ENCODE results near the gene KAT6B.
"Not testable (repeated sequence)": the region's sequence is repeated elsewhere in the genome, so short reads cannot be mapped to it uniquely, and the experiment has no call there.

KAT6B gene

GRCh38 chr10:75043256-75044131, 217.1 kb downstream of the KAT6B start:
- no peak for DNase-seq

GRCh38 chr10:75048669-75049098, 222.3 kb downstream of the KAT6B start:
- no peak for DNase-seq

DNA sequence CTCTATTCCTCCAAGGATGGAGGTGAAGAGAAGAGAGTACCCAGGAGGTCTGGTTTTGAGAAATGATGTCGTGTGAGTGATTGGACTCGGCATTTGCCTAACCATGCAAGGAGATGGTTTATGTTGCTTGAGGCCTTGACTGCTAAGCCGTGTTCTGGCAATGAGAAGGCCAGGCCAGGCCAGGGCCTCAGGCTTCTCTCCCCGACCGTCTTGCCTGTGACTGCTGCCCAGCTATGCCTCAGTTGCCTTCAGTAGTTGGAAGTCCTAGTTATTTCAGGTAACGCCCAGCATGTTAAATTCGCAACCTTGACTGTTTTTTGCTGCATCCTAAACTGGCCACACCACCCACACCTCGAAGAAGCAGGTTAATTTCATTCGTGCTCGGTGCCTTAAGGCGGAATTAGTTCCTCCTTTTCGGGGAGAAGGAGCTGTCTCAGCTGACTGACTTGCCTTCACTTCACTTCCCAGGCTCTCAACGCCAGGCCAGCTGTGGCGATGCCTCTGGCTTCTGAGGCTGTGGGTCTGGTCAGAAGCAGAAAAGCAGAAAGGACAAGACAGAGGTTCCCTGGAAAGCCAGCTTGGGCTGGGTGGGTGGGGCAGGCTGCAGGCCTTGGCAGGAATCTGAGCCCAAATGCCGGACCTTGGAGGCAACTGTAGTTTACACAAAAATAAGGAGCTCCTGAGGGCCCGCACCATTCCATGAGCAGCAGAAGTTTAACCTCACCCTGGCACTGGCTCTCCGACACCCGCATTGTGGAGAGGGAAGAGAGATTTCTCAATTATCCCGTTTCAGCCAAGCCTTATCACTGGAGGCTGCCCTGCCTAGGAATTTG, 223.1 kb downstream of the KAT6B start:
- no peak for DNase-seq

DNA sequence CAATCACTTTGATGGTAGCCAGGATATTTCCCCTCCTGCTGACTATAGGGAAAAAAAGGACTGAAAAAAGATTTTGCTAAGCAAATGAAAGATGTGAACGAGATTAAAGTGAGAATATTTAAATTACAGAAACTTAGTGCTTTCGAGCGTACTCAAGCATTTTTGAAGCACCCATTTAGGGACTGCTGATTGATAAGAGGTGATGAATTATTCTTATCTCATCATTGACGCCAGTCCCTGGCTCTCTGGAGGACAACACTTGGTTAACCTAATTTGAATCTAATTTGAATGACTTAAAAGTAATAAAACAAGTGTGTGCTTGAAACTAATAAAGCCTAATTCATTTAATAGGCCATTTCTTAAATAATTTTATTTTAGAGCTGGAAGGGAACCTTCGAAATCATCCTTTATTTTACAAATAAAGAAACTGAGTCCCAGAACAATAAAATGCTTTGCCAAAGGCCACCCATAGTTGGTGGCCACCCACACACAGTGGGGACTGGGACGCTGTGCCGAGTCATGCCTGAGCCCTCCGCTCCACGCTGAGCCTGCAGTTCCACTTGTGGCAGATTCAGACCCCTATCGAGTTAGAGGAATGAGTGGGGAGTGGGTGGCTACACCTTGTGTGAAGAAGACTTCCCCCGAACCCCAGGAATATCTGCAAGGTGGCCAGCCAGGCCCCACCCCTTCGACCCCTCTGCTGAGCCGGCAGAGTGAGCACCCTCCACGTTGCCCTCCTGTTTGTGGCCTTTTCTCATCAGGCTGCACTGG, 223.9 kb downstream of the KAT6B start:
- DNase-seq: no peak

DNA sequence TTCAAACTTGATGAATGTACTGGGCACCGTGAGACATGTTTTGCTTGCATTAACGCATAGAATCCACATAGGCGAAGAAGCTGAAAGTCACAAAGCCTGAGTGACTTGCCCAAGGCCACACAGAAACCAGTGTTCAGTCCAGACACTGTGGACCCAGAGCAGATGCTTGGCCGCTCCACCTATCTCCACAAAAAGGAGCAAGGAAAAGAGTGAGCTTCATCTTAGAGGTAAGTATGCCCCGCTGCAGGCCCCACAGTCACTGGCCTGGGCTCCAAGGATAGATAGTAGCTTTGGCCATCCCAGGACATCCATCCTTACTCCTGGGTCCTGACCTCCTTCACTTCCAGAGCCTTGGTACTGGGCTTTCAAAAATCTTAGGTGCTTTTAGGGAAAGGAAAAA, 224.9 kb downstream of the KAT6B start:
- DNase-seq: no peak

DNA sequence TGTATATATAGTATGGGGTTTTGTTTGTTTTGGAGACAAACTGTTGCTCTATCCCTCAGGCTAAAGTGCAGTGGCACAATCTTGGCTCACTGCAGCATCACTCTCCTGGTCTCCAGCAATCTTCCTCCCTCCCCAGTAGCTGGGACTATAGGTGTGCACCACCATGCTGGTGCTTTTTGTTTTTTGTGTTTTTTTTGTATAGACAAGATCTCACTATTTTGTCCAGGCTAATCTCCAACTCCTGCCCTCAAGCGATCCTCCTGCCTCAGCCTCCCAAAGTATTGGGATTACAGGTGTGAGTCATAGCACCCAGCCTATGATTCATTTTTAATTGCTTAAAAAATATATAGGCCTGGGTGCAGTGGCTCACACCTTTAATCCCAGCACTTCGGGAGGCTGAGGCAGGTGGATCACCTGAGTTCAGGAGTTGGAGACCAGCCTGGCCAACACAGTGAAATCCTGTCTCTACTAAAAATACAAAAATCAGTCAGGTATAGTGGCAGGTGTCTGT, 229.6 kb downstream of the KAT6B start:
- not testable (repeated sequence) for DNase-seq

- no peak for DNase-seq
These were observed 231.3 kb downstream of the KAT6B start for GRCh38 chr10:75057680-75058079.

- DNase-seq: no peak
These were observed 231.8 kb downstream of the KAT6B start for GRCh38 chr10:75058161-75058560.

DNA sequence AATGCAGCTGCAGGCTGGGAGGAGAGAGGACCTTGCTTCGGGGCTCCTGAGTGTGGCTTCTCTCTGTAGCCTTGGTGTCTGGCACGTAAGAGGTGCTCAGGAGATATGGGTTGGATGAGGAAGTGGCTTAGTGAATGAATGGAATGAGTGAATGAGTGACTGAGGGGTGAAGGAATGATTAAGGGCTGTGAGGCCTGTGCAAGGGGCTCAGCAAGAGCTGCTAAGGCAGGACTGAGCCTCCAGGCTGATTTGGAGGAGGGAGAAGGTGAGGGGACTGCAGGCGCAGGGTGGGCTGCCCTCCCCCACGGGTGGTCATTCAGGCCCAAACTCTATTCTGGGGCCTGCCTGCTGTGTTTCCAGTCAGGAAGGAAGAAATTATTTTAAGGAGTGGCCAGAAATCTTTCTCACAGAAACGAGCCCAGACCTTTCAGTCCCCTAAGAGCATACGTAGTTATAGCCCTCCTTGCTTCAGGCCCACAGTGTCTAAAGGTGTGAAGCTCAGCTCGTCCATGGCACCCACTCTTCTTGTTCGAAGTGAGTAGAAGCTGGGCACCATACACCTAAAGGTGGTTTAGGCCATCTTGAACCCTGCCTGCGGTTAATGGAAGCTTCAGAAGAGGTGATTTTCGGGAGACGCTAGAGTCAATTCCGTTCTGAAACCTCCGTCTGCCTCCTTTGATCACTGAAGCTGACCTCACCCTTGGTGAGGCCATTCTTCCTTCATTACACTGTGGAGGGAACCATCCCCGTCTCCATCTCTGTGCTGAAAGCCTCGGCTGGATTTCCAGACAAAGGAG, 235.5 kb downstream of the KAT6B start:
- no peak for DNase-seq

- no peak for DNase-seq
These were observed 236.3 kb downstream of the KAT6B start for GRCh38 chr10:75062506-75063299.

DNA sequence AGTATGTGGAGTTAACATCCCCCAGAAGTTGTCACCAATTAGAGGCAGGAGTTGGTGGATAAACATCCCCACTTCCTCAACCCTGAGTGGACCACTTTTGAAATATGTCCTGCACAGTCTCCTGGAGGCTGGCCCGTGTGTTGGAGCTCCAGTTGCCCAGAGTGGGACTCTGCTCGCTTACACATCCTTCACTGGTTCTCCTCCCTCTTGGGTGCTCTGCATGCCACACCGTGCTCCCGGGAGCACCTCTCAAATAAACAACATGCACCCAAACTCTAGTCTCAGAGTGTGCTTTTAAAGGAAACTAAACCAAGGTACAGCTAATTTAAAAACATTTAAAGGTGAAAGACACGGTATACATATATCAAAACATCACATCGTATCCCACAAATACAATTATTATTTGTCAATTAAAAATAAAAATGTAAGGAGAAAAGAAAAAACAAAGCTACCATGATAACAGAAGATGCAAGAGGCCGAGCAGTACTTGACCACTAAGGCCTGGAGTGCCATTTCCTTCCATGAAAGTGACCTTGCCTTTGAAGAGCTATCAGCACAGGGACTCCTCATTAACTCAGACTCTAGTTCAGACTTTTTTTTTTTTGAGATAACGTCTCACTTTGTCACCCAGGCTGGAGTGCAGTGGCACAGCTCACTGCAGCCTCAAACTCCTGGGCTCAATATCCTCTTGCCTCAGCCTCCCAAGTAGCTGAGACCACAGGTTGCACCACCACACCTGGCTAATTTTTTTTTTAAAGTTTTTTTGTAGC, 237.2 kb downstream of the KAT6B start:
- no peak for DNase-seq

DNA sequence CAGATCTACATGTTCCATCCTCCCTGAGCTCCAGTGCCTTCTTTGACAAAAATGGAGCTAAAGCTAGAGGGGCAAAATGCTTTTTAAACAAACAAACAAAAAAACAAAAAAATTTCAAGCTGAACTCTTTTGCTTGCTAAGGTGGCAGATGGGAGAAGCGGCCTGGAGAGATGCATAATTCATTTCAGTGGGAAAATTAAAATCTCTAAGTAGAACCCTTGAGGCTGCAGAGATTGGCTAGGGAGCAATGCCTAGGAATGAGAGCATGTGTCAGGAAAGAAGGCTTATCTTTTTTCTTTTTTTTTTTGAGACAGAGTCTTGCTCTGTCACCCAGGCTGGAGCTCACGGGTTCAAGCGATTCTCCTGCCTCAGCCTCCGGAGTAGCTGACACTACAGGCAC, 238.7 kb downstream of the KAT6B start:
- DNase-seq: no peak

DNA sequence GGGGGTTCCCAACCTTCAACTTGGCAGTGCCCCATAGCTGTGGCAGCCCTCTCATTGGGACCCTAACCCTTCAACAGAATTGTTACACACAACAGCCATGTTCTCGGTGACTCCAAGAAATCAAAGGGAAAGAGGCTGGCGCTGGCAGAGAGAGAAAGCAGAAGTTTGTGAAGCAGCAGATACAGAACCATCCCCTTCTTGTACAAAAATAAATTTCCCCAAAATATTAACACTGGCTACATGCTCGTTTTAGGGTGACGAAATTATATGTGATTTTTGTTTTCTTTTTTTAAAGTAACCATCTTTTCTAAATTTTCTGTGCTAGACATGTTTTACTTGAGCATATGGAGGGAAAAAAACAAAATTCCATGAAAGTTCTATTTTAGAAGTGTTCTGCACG, 239.9 kb downstream of the KAT6B start:
- DNase-seq: no peak

DNA sequence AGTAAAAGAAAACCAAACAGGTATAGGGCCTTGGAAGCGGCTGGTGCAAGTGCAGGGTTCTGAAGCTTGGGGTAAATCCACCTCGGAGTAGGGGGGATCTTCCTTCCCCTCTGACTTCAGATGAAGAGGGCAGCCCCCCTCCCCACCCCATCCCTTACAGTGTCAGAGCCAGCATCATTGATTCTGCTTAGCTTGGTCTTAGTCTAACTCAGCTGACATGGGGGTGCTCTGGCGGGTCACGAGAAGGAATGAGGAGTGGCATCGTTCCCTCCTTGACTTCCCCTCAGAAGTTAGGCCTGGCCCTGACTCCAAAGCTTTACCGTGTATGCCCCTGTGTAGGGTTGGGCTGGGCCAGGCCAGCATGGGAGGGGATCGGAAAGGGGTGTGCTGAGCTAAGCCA, 240.9 kb downstream of the KAT6B start:
- no peak for DNase-seq

GRCh38 chr10:75068523-75068922, 242.1 kb downstream of the KAT6B start:
- DNase-seq: no peak

GRCh38 chr10:75070476-75070875, 244.1 kb downstream of the KAT6B start:
- no peak for DNase-seq

GRCh38 chr10:75070961-75071428, 244.6 kb downstream of the KAT6B start:
- DNase-seq: no peak

DNA sequence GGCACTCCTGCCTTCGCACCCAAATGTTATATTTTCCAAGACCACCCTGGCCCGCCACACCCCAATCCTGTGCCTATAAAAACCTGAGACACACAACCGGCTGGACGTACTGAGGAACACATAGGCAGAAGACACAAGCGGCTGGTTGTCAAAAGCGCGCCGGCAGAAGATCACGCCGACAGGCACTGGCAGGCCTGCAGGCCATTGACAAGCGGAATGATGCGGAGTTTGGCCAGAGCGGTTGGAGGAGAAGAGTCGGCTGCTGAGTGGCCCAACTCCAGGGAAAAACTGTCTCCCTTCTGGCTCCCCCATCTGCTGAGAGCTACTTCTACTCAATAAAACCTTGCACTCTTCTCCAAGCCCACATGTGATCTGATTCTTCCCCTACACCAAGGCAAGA, 245.4 kb downstream of the KAT6B start:
- no peak for DNase-seq

- no peak for DNase-seq
These were observed 246.3 kb downstream of the KAT6B start for GRCh38 chr10:75072727-75073126.

DNA sequence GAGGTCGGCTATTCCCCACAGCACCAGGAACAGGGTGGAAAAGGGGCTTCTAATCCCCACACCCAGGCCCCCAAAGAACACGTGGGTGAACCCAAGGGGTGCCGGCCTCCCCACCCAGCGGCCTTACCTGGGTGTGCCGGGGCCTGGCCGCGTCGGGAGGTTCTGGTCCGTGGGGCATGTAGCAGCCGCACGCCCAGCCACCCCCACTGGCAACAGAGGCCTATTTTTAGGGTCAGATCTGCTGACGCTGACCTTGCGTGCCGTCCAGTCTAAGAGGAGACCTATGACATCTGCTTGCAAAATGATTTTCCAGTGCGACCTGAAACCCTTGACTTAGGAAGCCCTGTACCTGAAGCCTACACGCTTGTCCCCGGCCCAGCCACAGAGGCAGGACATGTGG, 247.0 kb downstream of the KAT6B start:
- no peak for DNase-seq
